Sigmoid colon (tissue), 4 donors: ENCODE measurements around the gene OLFML2B.

ENCODE experiments used
- EP300 ChIP-seq, 4 donors: sonication (generic); formaldehyde crosslinking; IDR thresholded peaks; one replicate each; pipeline ENCODE4 v1.6.1; 2017; ENCODE audit warnings: antibody characterized with exemption in 4 of 4
- POLR2A ChIP-seq, 2 donors: fragments of 450-650 bp; IDR thresholded peaks; one replicate each; pipeline ENCODE4 v1.6.1; 2016; ENCODE audit warnings: antibody characterized with exemption in 2 of 2, mild to moderate bottlenecking in 2 of 2, moderate library complexity in 2 of 2
- POLR2AphosphoS5 ChIP-seq, 4 donors: sonication (generic); formaldehyde crosslinking; IDR thresholded peaks; one replicate each; pipeline ENCODE4 v1.6.1; 2017; ENCODE audit warnings: antibody characterized with exemption in 4 of 4
- TF ChIP-seq, protein P1 (sequence below), 4 experiments: fragments of 450-650 bp in 3 of 4; fragments of 200-600 bp in 1 of 4; IDR thresholded peaks; one replicate each; pipeline ENCODE4 v1.5.1; 2016 to 2019; ENCODE audit warnings: antibody characterized with exemption in 4 of 4, mild to moderate bottlenecking in 3 of 4, moderate library complexity in 2 of 4

DNA sequence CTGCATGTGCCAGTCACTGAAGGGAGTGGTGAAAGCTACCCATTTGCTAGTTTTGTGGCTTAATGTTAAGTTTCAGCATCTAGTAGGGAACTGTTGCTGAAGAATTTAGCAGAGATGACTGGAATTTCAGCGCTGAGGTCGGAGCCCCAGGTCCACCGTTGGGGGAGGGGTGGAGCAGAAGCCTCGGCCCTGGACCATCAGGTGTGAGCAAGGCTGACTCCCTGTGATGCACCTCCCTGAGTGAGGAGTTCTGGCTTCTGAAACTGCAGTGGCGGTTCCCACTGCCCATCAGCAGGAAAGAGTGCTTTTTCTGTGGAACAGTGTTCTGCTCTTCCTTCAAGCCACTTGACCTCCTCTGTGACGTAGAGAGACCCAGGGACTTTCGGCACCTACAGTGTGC is 47.2 kb upstream of the OLFML2B start:
- TF ChIP-seq, protein P1, sequence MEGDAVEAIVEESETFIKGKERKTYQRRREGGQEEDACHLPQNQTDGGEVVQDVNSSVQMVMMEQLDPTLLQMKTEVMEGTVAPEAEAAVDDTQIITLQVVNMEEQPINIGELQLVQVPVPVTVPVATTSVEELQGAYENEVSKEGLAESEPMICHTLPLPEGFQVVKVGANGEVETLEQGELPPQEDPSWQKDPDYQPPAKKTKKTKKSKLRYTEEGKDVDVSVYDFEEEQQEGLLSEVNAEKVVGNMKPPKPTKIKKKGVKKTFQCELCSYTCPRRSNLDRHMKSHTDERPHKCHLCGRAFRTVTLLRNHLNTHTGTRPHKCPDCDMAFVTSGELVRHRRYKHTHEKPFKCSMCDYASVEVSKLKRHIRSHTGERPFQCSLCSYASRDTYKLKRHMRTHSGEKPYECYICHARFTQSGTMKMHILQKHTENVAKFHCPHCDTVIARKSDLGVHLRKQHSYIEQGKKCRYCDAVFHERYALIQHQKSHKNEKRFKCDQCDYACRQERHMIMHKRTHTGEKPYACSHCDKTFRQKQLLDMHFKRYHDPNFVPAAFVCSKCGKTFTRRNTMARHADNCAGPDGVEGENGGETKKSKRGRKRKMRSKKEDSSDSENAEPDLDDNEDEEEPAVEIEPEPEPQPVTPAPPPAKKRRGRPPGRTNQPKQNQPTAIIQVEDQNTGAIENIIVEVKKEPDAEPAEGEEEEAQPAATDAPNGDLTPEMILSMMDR (IDR thresholded peaks at IDR 0.05) = no peak
- TF ChIP-seq EP300 (IDR thresholded peaks at IDR 0.05) (no peak), POLR2AphosphoS5 (IDR thresholded peaks at IDR 0.05) (no peak), POLR2A (IDR thresholded peaks at IDR 0.05) (no peak)
